LHCN-M2 (cell line): Measurements from ENCODE around the gene MAGI1. TPM values are rescaled to one million over a fixed set of nuclear protein-coding genes. Genes with fewer than 3 reads are reported as not detected.

Experiments used
- DNase-seq: peaks from one replicate; pipeline ENCODE4 v3.0.0-alpha.2; 2012; ENCODE audit warnings: low read depth
- total RNA-seq: library from RNA; depleted of rRNA; stranded (reverse); fragments of >200 nt; gene quantifications from 2 replicates; pipeline ENCODE4 v1.2.3, GENCODE V29; 2014

MAGI1 gene
- total RNA-seq, 1 experiment from 2014 or later = 5.5 TPM

GRCh38 chr3:65974509-65974908, 64.2 kb downstream of the MAGI1 start:
- DNase-seq = no peak

GRCh38 chr3:65972765-65973164, 66.0 kb downstream of the MAGI1 start:
- no peak for DNase-seq

GRCh38 chr3:65971293-65972252, 67.1 kb downstream of the MAGI1 start:
- peak; percentile 54 for DNase-seq

GRCh38 chr3:65968996-65969395, 69.7 kb downstream of the MAGI1 start:
- DNase-seq = no peak

- DNase-seq = no peak
Measured at GRCh38 chr3:65967451-65967850, 71.3 kb downstream of the MAGI1 start.

- no peak for DNase-seq
Measured at GRCh38 chr3:65964838-65965237, 73.9 kb downstream of the MAGI1 start.

- DNase-seq = peak; percentile 91
Measured at GRCh38 chr3:65963787-65964677, 74.7 kb downstream of the MAGI1 start.

GRCh38 chr3:65961733-65962132, 77.0 kb downstream of the MAGI1 start:
- DNase-seq = no peak

GRCh38 chr3:65961128-65961527, 77.6 kb downstream of the MAGI1 start:
- no peak for DNase-seq

- DNase-seq = no peak
Measured at GRCh38 chr3:65960087-65960486, 78.6 kb downstream of the MAGI1 start.

GRCh38 chr3:65958216-65958615, 80.5 kb downstream of the MAGI1 start:
- no peak for DNase-seq

GRCh38 chr3:65955792-65956477, 82.8 kb downstream of the MAGI1 start:
- peak; percentile 59 for DNase-seq

- DNase-seq = no peak
Measured at GRCh38 chr3:65953881-65954733, 84.6 kb downstream of the MAGI1 start.

- DNase-seq = no peak
Measured at GRCh38 chr3:65953301-65953812, 85.4 kb downstream of the MAGI1 start.

- no peak for DNase-seq
Measured at GRCh38 chr3:65952842-65953241, 85.9 kb downstream of the MAGI1 start.

GRCh38 chr3:65951836-65952505, 86.7 kb downstream of the MAGI1 start:
- DNase-seq = peak; percentile 67

- no peak for DNase-seq
Measured at GRCh38 chr3:65950340-65951326, 88.1 kb downstream of the MAGI1 start.

- DNase-seq = no peak
Measured at GRCh38 chr3:65948841-65949573, 89.7 kb downstream of the MAGI1 start.
